ENCODE results near the gene ZNF774. TPM values are rescaled to one million over a fixed set of nuclear protein-coding genes. Genes with fewer than 3 reads are reported as not detected.
"Not testable (repeated sequence)": the region's sequence is repeated elsewhere in the genome, so short reads cannot be mapped to it uniquely, and the experiment has no call there.

Gene ZNF774
- total RNA-seq, 3 donors from 2014 or later, result 0.46 to 1.2 (median 1.0) TPM

- no peak overlapping the region for H3K4me3 Mint-ChIP-seq
- H3K4me1 Mint-ChIP-seq (ENCODE audit: low read depth), result no peaks in the 10 kb centered on the region
- no peaks in the 10 kb centered on the region for H3K9me3 Mint-ChIP-seq
- DNase-seq, result no peak
- no peaks in the 10 kb centered on the region for H3K27me3 Mint-ChIP-seq (ENCODE audit: low read depth)
- H3K36me3 Mint-ChIP-seq (ENCODE audit: insufficient read depth), result no peaks in the 10 kb centered on the region
- ATAC-seq, result no peak
Observed at GRCh38 chr15:90327311-90327710, 24.8 kb upstream of the ZNF774 start.

- DNase-seq, result no peak
- no peaks in the 10 kb centered on the region for H3K27me3 Mint-ChIP-seq (ENCODE audit: low read depth)
- H3K4me3 Mint-ChIP-seq, result no peak overlapping the region
- H3K4me1 Mint-ChIP-seq (ENCODE audit: low read depth), result peaks cover 7% of the 10 kb centered on the region
- no peaks in the 10 kb centered on the region for H3K9me3 Mint-ChIP-seq
- no peaks in the 10 kb centered on the region for H3K36me3 Mint-ChIP-seq (ENCODE audit: insufficient read depth)
- ATAC-seq, result no peak
Observed at GRCh38 chr15:90334304-90334731, 17.8 kb upstream of the ZNF774 start.

- DNase-seq (no peak), ATAC-seq (peak in 1 of 2 donors; percentile 55)
- no peaks in the 10 kb centered on the region for H3K9me3 Mint-ChIP-seq
- H3K4me1 Mint-ChIP-seq (ENCODE audit: low read depth), result peaks cover 7% of the 10 kb centered on the region
- no peak overlapping the region for H3K4me3 Mint-ChIP-seq
- no peaks in the 10 kb centered on the region for H3K36me3 Mint-ChIP-seq (ENCODE audit: insufficient read depth)
- no peaks in the 10 kb centered on the region for H3K27me3 Mint-ChIP-seq (ENCODE audit: low read depth)
Observed at GRCh38 chr15:90336705-90337141, 15.4 kb upstream of the ZNF774 start.

GRCh38 chr15:90337256-90337655 lies 14.8 kb upstream of the ZNF774 start:
- H3K4me1 Mint-ChIP-seq (ENCODE audit: low read depth), result peaks cover 8% of the 10 kb centered on the region
- no peaks in the 10 kb centered on the region for H3K27me3 Mint-ChIP-seq (ENCODE audit: low read depth)
- no peak for ATAC-seq
- no peak for DNase-seq
- H3K36me3 Mint-ChIP-seq (ENCODE audit: insufficient read depth), result no peaks in the 10 kb centered on the region
- no peak overlapping the region for H3K4me3 Mint-ChIP-seq
- no peaks in the 10 kb centered on the region for H3K9me3 Mint-ChIP-seq

GRCh38 chr15:90338532-90338931 lies 13.6 kb upstream of the ZNF774 start:
- no peak for DNase-seq
- Mint-ChIP-seq H3K4me3 (no peak overlapping the region), H3K36me3 (ENCODE audit: insufficient read depth) (no peaks in the 10 kb centered on the region), H3K27me3 (ENCODE audit: low read depth) (no peaks in the 10 kb centered on the region), H3K4me1 (ENCODE audit: low read depth) (peaks cover 19% of the 10 kb centered on the region), H3K9me3 (no peaks in the 10 kb centered on the region)
- no peak for ATAC-seq

- H3K4me3 Mint-ChIP-seq, result no peak overlapping the region
- DNase-seq (no peak), ATAC-seq (no peak)
- peaks cover 19% of the 10 kb centered on the region for H3K4me1 Mint-ChIP-seq (ENCODE audit: low read depth)
- H3K9me3 Mint-ChIP-seq, result no peaks in the 10 kb centered on the region
- H3K36me3 Mint-ChIP-seq (ENCODE audit: insufficient read depth), result no peaks in the 10 kb centered on the region
- no peaks in the 10 kb centered on the region for H3K27me3 Mint-ChIP-seq (ENCODE audit: low read depth)
Observed at GRCh38 chr15:90340345-90340744, 11.7 kb upstream of the ZNF774 start.

- no peak for ATAC-seq
- Mint-ChIP-seq H3K27me3 (ENCODE audit: low read depth) (no peaks in the 10 kb centered on the region), H3K9me3 (no peaks in the 10 kb centered on the region), H3K36me3 (ENCODE audit: insufficient read depth) (no peaks in the 10 kb centered on the region), H3K4me1 (ENCODE audit: low read depth) (peaks cover 12% of the 10 kb centered on the region), H3K4me3 (no peak overlapping the region)
- no peak for DNase-seq
Observed at GRCh38 chr15:90343302-90343790, 8.7 kb upstream of the ZNF774 start.

GRCh38 chr15:90344662-90345061 lies 7.4 kb upstream of the ZNF774 start:
- no peaks in the 10 kb centered on the region for H3K9me3 Mint-ChIP-seq
- DNase-seq (no peak), ATAC-seq (no peak)
- H3K4me1 Mint-ChIP-seq (ENCODE audit: low read depth), result peaks cover 12% of the 10 kb centered on the region
- no peaks in the 10 kb centered on the region for H3K27me3 Mint-ChIP-seq (ENCODE audit: low read depth)
- no peaks in the 10 kb centered on the region for H3K36me3 Mint-ChIP-seq (ENCODE audit: insufficient read depth)
- no peak overlapping the region for H3K4me3 Mint-ChIP-seq

- ATAC-seq (no peak), DNase-seq (no peak)
- Mint-ChIP-seq H3K4me1 (ENCODE audit: low read depth) (peaks cover 14% of the 10 kb centered on the region), H3K4me3 (no peak overlapping the region), H3K36me3 (ENCODE audit: insufficient read depth) (no peaks in the 10 kb centered on the region), H3K27me3 (ENCODE audit: low read depth) (peaks cover 2% of the 10 kb centered on the region), H3K9me3 (no peaks in the 10 kb centered on the region)
Observed at GRCh38 chr15:90345857-90346256, 6.2 kb upstream of the ZNF774 start.

GRCh38 chr15:90347431-90348065 lies 4.5 kb upstream of the ZNF774 start:
- H3K4me3 Mint-ChIP-seq; H3K9me3 Mint-ChIP-seq; H3K27me3 Mint-ChIP-seq (ENCODE audit: low read depth); DNase-seq; ATAC-seq; H3K36me3 Mint-ChIP-seq (ENCODE audit: insufficient read depth): not testable (repeated sequence)
- peaks cover 19% of the 10 kb centered on the region for H3K4me1 Mint-ChIP-seq (ENCODE audit: low read depth)

- no peaks in the 10 kb centered on the region for H3K9me3 Mint-ChIP-seq
- ATAC-seq (no peak), DNase-seq (no peak)
- H3K36me3 Mint-ChIP-seq (ENCODE audit: insufficient read depth), result no peaks in the 10 kb centered on the region
- H3K4me3 Mint-ChIP-seq, result no peak overlapping the region
- peaks cover 12% of the 10 kb centered on the region for H3K4me1 Mint-ChIP-seq (ENCODE audit: low read depth)
- peaks cover 2% of the 10 kb centered on the region for H3K27me3 Mint-ChIP-seq (ENCODE audit: low read depth)
Observed at GRCh38 chr15:90348456-90348855, 3.6 kb upstream of the ZNF774 start.

GRCh38 chr15:90349072-90349471 lies 3.0 kb upstream of the ZNF774 start:
- Mint-ChIP-seq H3K4me1 (ENCODE audit: low read depth) (peaks cover 12% of the 10 kb centered on the region), H3K4me3 (no peak overlapping the region), H3K9me3 (no peaks in the 10 kb centered on the region), H3K27me3 (ENCODE audit: low read depth) (peaks cover 2% of the 10 kb centered on the region), H3K36me3 (ENCODE audit: insufficient read depth) (no peaks in the 10 kb centered on the region)
- ATAC-seq (no peak), DNase-seq (no peak)

GRCh38 chr15:90349821-90350220 lies 2.3 kb upstream of the ZNF774 start:
- no peaks in the 10 kb centered on the region for H3K9me3 Mint-ChIP-seq
- H3K36me3 Mint-ChIP-seq (ENCODE audit: insufficient read depth), result no peaks in the 10 kb centered on the region
- H3K4me3 Mint-ChIP-seq, result peak overlapping the region; percentile 29
- DNase-seq (no peak), ATAC-seq (no peak)
- peaks cover 12% of the 10 kb centered on the region for H3K4me1 Mint-ChIP-seq (ENCODE audit: low read depth)
- peaks cover 2% of the 10 kb centered on the region for H3K27me3 Mint-ChIP-seq (ENCODE audit: low read depth)

- ATAC-seq (peak; percentile 7 to 8), DNase-seq (no peak)
- H3K27me3 Mint-ChIP-seq (ENCODE audit: low read depth), result peaks cover 2% of the 10 kb centered on the region
- peak overlapping the region; percentile 88 for H3K4me3 Mint-ChIP-seq
- H3K9me3 Mint-ChIP-seq, result no peaks in the 10 kb centered on the region
- H3K36me3 Mint-ChIP-seq (ENCODE audit: insufficient read depth), result no peaks in the 10 kb centered on the region
- H3K4me1 Mint-ChIP-seq (ENCODE audit: low read depth), result peaks cover 12% of the 10 kb centered on the region
Observed at GRCh38 chr15:90351479-90352106, 491 bp upstream of the ZNF774 start.

GRCh38 chr15:90354986-90355385 lies 2.9 kb downstream of the ZNF774 start:
- H3K4me1 Mint-ChIP-seq (ENCODE audit: low read depth), result peaks cover 10% of the 10 kb centered on the region
- H3K9me3 Mint-ChIP-seq, result no peaks in the 10 kb centered on the region
- DNase-seq (no peak), ATAC-seq (no peak)
- no peaks in the 10 kb centered on the region for H3K36me3 Mint-ChIP-seq (ENCODE audit: insufficient read depth)
- H3K27me3 Mint-ChIP-seq (ENCODE audit: low read depth), result no peaks in the 10 kb centered on the region
- H3K4me3 Mint-ChIP-seq, result no peak overlapping the region

All from activated T-cell treated with anti-CD3 and anti-CD28 coated beads, Interleukin-2, amount 50 U/mL, for 4 hours (primary cell).